GM19099 (cell line): ENCODE measurements around the gene GORASP1.

Source experiments
- POLR2A ChIP-seq: IDR thresholded peaks from 3 replicates; pipeline ENCODE4 v1.6.1; 2011; ENCODE audit warnings: low read depth; ENCODE audit not compliant: insufficient read length; ENCODE audit errors: extremely low read depth

The GORASP1 gene

GRCh38 chr3:39102504-39103323 lies 4.7 kb downstream of the GORASP1 start:
- TF ChIP-seq POLR2A: no peak

GRCh38 chr3:39101022-39101689 lies 6.3 kb downstream of the GORASP1 start:
- no peak for TF ChIP-seq POLR2A

- TF ChIP-seq POLR2A: no peak
Measured at GRCh38 chr3:39100500-39100886, 6.9 kb downstream of the GORASP1 start.

GRCh38 chr3:39099738-39100499 lies 7.5 kb downstream of the GORASP1 start:
- TF ChIP-seq POLR2A: no peak

- no peak for TF ChIP-seq POLR2A
Measured at GRCh38 chr3:39099242-39099641, 8.2 kb downstream of the GORASP1 start.

GRCh38 chr3:39098473-39099000 lies 8.9 kb downstream of the GORASP1 start:
- no peak for TF ChIP-seq POLR2A

GRCh38 chr3:39097716-39098472 lies 9.5 kb downstream of the GORASP1 start:
- TF ChIP-seq POLR2A: no peak

- no peak for TF ChIP-seq POLR2A
Measured at GRCh38 chr3:39096775-39097174, 10.7 kb downstream of the GORASP1 start.

- no peak for TF ChIP-seq POLR2A
Measured at GRCh38 chr3:39095778-39096177, 11.6 kb downstream of the GORASP1 start.

- TF ChIP-seq POLR2A: no peak
Measured at GRCh38 chr3:39094851-39095677, 12.4 kb downstream of the GORASP1 start.

- no peak for TF ChIP-seq POLR2A
Measured at GRCh38 chr3:39090922-39091321, 16.5 kb downstream of the GORASP1 start.

- TF ChIP-seq POLR2A: no peak
Measured at GRCh38 chr3:39088889-39089288, 18.5 kb downstream of the GORASP1 start.

- TF ChIP-seq POLR2A: no peak
Measured at GRCh38 chr3:39088456-39088855, 19.0 kb downstream of the GORASP1 start.

- TF ChIP-seq POLR2A: no peak
Measured at GRCh38 chr3:39086144-39086543, 21.3 kb downstream of the GORASP1 start.

GRCh38 chr3:39082666-39083313 lies 24.6 kb downstream of the GORASP1 start:
- TF ChIP-seq POLR2A: no peak
